GM19463 (cell line): Measurements from ENCODE around the gene SMCO4.

Experiments
- ATAC-seq: cut with Tn5 transposase; IDR thresholded peaks from one replicate; pipeline ENCODE4 v1.9.1; 2021; ENCODE audit warnings: mild to moderate bottlenecking, moderate library complexity; ENCODE audit not compliant: unreplicated experiment

The SMCO4 gene

GRCh38 chr11:93529707-93530467 is 13.3 kb downstream of the SMCO4 start:
- peak; percentile 43 for ATAC-seq

DNA sequence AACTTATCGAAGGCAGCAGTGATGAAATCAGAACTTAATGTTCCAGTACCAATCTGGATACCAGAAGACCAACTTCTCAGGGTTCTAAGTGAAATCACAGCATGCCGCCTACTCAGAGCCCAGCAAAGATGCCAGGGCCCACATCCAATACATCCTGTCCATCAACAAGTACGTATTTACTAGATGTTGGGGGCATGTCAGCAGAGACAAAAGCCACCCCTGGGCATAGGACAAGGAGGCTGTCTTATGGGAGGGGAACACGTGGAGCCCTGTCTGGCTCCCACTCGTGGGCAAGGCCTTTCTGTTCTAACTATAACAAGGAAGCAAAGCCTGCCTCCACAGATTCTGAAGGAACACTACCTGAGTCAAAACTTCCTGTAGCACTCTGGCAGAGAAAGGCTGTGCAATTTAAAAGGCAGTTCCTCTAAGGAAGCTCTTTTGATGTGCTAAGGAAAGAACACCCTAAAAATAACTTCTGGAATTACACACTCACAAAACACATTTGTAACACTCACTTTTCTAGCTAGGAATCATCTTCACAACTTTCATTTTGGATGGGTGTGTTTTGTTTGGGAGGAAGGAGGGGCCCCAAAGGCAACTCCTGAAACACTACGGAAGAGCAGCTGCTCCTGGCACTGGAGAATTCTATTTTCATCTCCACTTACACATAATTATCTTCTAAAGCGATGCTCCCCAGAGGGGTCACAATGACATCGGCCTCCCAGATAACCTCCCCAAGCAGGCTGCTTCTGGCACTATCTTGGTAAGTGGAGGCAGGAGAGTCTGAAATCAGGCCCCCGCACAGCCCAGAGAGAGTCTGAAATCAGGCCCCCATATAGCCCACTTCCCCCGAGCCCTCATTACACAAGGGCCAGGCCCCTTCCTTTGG is 14.2 kb downstream of the SMCO4 start:
- ATAC-seq, result no peak

GRCh38 chr11:93528252-93528651 is 14.9 kb downstream of the SMCO4 start:
- no peak for ATAC-seq

DNA sequence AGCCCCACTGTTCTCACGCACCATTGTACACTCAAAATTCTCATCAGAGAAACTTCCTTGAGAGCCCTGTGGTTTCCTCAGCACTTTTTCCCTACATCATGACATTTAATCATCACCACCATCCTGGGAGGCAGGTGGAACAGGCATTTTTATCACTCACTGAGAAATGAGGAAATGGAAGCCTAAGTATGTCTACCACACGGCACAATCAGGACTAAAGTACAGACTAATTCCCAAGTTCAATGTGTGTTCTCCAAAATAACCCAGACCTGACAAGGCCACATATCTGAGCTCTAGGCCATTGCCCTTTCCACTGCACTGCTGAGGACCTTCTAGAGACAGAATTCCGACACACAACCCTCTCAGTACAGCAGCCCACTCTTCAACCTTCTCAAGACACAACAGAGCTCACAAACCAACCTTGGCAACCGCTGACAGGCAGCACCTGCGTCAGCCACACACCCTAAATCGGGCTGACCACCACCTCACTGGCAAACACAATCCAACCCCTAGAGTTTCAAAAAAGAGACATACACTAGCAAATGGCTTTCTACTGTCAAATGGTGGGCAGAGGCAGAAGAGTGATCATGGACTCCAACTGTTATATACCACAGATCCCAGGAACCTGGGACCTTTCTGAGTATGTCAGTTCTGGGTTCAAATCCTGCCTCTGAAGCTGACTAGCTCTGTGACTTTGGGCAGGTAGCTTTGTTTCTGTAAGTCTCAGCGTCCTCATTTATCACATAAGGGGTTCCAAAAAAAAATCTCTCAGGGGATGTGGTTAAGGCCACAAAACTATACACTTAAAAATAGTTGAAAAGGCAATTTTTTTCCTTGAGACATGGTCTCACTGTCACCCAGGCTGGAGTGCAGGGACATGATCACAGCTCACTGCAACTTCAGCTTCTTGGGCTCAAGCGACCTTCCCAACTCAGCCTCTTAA is 16.3 kb downstream of the SMCO4 start:
- peak; percentile 22 for ATAC-seq

GRCh38 chr11:93526346-93526633 is 16.9 kb downstream of the SMCO4 start:
- peak; percentile 7 for ATAC-seq

DNA sequence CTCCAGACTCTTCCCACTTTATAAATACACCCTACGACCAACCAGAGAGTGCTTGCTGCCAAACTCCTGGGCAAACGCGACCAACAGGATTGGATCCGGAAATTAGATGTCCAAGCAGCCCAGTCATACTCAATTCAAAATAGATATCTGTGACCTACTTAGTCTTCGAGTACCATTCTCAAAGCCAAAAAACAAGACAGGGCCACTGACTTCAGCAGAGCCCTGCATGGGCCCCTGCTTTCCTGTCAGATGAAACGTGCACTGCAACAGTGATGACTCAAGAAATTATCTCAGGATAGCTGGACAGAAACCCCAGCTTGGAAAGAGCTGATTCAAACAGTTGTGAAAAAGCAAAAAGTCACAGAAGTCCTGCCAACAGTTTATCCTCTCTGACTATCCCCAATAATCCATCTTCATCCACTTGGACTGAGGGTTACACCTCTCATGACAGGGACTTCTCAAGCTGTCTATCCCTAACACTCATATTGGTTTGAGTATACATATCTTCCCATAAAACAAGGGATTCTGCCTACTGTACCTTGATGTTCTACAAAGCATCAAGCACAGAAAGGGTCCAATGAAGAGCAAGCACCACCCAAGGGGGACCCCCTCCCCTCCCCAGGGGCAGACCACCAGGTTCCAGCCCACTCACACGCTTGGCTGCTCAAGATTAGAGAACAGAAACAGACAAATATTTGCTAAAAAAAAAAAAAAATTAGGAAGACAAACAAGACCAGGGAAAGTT is 17.4 kb downstream of the SMCO4 start:
- peak; percentile 19 for ATAC-seq

DNA sequence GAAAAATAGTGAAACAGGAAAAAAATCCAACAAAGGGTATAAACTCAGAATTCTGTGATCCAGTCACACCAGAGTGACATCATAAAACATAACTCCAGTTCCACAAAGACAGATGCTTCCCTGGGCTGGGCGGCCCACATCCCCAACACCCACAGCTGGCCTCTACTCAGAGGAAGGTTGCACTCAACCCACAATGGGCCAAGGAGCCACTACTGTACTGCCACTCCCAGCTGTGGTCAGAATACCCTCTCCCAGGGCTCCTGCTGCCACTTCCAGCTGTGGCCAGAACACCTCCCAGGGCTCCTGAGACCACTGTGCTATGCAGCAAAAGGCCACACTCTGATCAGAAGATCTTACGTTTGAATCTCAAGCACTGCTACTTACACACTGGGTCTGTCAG is 18.3 kb downstream of the SMCO4 start:
- no peak for ATAC-seq

DNA sequence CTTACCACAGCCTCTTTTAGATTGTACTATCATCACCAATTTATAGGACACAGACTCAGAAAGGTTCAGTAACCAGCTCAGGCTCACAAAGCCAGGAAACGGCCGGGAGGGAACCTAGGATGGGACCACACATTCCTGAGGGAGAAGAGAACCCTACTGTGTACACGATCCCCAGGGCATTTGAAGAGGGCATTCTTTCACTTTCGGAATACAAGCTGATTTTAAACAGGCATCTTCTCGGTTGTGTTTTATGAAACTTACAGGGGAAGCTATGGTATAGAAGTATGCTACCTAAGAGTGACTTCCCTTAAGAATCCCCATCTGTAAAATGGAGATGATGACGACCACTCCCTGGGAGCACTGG is 19.0 kb downstream of the SMCO4 start:
- ATAC-seq, result peak; percentile 45

GRCh38 chr11:93520726-93521509 is 22.3 kb downstream of the SMCO4 start:
- ATAC-seq, result no peak

- no peak for ATAC-seq
Measured at GRCh38 chr11:93519179-93519578, 24.0 kb downstream of the SMCO4 start.

GRCh38 chr11:93518081-93518480 is 25.1 kb downstream of the SMCO4 start:
- ATAC-seq, result no peak

DNA sequence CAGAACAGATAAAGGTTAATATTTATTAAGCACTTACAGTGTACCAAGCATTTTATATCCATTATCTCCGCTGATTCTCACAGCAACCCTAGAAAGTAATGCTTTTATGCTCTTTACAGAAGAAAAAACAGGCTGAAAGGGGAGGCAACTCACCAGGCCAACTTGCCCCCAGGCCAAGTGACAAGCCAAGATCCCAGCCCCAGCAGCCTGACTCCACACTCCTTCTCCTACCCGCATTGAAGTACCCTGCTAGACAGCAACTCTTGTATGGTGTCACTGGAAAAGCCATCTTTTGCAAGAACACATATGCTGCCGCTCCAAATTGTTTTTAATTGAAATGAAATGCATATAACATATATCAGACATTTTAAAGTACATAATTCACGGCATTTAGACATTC is 25.6 kb downstream of the SMCO4 start:
- no peak for ATAC-seq

DNA sequence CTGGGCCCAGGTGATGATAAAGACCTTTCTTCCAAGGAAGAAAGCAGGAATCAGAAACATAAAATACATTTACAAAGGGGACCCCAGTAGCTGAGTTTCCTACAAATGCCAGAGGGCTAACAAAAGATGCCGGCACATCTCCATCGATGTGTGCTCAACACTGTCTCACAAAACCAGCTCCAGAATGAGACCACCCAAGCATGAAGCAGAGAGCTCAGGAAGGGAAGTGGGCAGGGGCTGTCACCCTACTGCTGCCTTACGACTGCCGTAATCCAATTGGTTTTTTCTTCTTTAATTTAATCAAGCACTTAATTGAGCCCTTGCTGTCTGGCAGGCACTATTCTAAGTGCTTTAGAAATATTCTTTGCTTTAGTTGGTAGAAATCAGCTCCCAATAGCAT is 26.1 kb downstream of the SMCO4 start:
- no peak for ATAC-seq

DNA sequence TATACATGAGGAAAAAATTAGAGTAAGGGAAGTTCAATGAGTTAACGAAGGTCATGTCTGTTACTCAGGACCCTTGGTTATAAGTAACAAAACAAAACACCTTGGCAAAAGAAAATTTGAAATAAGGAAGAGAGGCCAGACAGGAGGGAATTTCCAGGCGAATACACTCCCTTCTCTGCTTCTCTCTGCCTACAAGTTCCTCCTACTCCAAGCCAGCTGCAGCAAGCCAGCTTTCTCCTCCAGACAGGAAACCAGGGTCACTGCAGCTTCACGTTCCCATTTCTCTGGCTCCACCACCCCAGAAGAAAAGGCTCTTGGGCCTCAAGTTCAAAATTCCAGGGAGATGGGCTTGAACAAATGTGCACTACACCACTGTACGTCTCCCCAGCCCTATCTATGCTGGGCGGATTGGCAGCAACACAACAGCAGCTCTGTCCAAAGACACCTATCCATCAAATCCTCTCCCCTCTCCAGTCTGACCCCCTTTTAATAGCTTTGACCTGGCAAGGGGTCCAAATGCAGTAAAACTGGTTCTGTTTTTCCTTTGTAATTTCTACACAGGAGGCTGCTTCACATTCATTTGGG is 27.7 kb downstream of the SMCO4 start:
- ATAC-seq, result no peak

GRCh38 chr11:93514712-93515111 is 28.5 kb downstream of the SMCO4 start:
- ATAC-seq, result no peak

- no peak for ATAC-seq
Measured at GRCh38 chr11:93513772-93514171, 29.4 kb downstream of the SMCO4 start.

GRCh38 chr11:93512949-93513667 is 30.1 kb downstream of the SMCO4 start:
- ATAC-seq, result peak; percentile 61

GRCh38 chr11:93512073-93512475 is 31.1 kb downstream of the SMCO4 start:
- peak; percentile 84 for ATAC-seq
